Activated CD8-positive, alpha-beta memory T cell treated with anti-CD3 and anti-CD28 coated beads, Interleukin-2, amount 50 U/mL, for 24 hours (primary cell): Measurements from ENCODE around the gene FRMD8.
"Not testable (repeated sequence)": the region's sequence is repeated elsewhere in the genome, so short reads cannot be mapped to it uniquely, and the experiment has no call there.

Experiments used
- DNase-seq: peaks from one replicate; pipeline ENCODE4 v3.0.0-alpha.2; 2020; ENCODE audit errors: extremely low read depth

Gene FRMD8

GRCh38 chr11:65393513-65394079 lies 7.2 kb downstream of the FRMD8 start:
- no peak for DNase-seq

GRCh38 chr11:65394125-65394536 lies 7.7 kb downstream of the FRMD8 start:
- no peak for DNase-seq

- no peak for DNase-seq
Observed at GRCh38 chr11:65395961-65396530, 9.6 kb downstream of the FRMD8 start.

GRCh38 chr11:65396769-65397745 lies 10.6 kb downstream of the FRMD8 start:
- no peak for DNase-seq

GRCh38 chr11:65398362-65398910 lies 12.0 kb downstream of the FRMD8 start:
- DNase-seq = no peak

GRCh38 chr11:65399249-65399648 lies 12.8 kb downstream of the FRMD8 start:
- DNase-seq = no peak

GRCh38 chr11:65399845-65400244 lies 13.4 kb downstream of the FRMD8 start:
- no peak for DNase-seq

- no peak for DNase-seq
Observed at GRCh38 chr11:65400307-65401072, 14.1 kb downstream of the FRMD8 start.

- DNase-seq = no peak
Observed at GRCh38 chr11:65401073-65401802, 14.8 kb downstream of the FRMD8 start.

- no peak for DNase-seq
Observed at GRCh38 chr11:65401803-65402248, 15.4 kb downstream of the FRMD8 start.

- no peak for DNase-seq
Observed at GRCh38 chr11:65402790-65403189, 16.4 kb downstream of the FRMD8 start.

- no peak for DNase-seq
Observed at GRCh38 chr11:65403607-65404121, 17.2 kb downstream of the FRMD8 start.

- DNase-seq = no peak
Observed at GRCh38 chr11:65404210-65404609, 17.8 kb downstream of the FRMD8 start.

GRCh38 chr11:65404638-65405339 lies 18.4 kb downstream of the FRMD8 start:
- DNase-seq = no peak

- no peak for DNase-seq
Observed at GRCh38 chr11:65410936-65411680, 24.7 kb downstream of the FRMD8 start.

GRCh38 chr11:65411681-65412070 lies 25.2 kb downstream of the FRMD8 start:
- DNase-seq = no peak

GRCh38 chr11:65412271-65413076 lies 26.0 kb downstream of the FRMD8 start:
- no peak for DNase-seq

- not testable (repeated sequence) for DNase-seq
Observed at GRCh38 chr11:65413077-65413664, 26.7 kb downstream of the FRMD8 start.
